Measurements from ENCODE around the gene CMTM6. TPM values are rescaled to one million over a fixed set of nuclear protein-coding genes. Genes with fewer than 3 reads are reported as not detected.

The CMTM6 gene, protein sequence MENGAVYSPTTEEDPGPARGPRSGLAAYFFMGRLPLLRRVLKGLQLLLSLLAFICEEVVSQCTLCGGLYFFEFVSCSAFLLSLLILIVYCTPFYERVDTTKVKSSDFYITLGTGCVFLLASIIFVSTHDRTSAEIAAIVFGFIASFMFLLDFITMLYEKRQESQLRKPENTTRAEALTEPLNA
- total RNA-seq (2011; cell fraction: chromatin; rRNA removed; ENCODE audit: low replicate concordance), result 12.5 and 35.1 TPM in 2 replicates
- 11.8 and 13.0 TPM in 2 replicates for total RNA-seq (2011; cell fraction: nucleolus; rRNA removed)
- 29.2 and 59.8 TPM in 2 replicates for total RNA-seq (2011; cell fraction: nucleoplasm; rRNA removed)
- total RNA-seq (2014; rRNA removed) (13.1 and 14.9 TPM in 2 replicates), total RNA-seq (2014; rRNA removed; fragmentation: Illumina TruSeq; extraction: Trizol) (30.2 and 36.6 TPM in 2 replicates), total RNA-seq (2015; rRNA removed; fragmentation: Illumina TruSeq; extraction: Trizol) (35.5 and 39.7 TPM in 2 replicates), total RNA-seq (2021) (19.5 TPM in 2 replicates), polyA plus RNA-seq (2011; rRNA removed) (19.0 and 27.8 TPM in 2 replicates), polyA plus RNA-seq (2014; fragmentation: Illumina TruSeq; extraction: Trizol) (18.9 and 21.3 TPM in 2 replicates), polyA plus RNA-seq (2014; fragmentation: Nextera tagmentation; extraction: Ambion mirVana) (1 to 10 TPM; 8.9 to 9.2 TPM), polyA plus RNA-seq (2014; rRNA removed) (19.5 and 21.8 TPM in 2 replicates), polyA minus RNA-seq (2011; rRNA and poly(A)+ RNA removed) (20.5 and 22.6 TPM in 2 replicates), Bru-seq, nascent RNA (percentile 87 among the genes with signal in this experiment), BruChase-seq, experiment 1, labeled RNA remaining after a 2-hour chase (percentile 87 among the genes with signal in this experiment), BruChase-seq, experiment 2, labeled RNA remaining after a 6-hour chase (percentile 88 among the genes with signal in this experiment)
- 5.3 and 11.6 TPM in 2 replicates for polyA plus RNA-seq (2011; cell fraction: cytosol; rRNA removed)
- polyA plus RNA-seq (2011; cell fraction: nucleus; rRNA removed), result 5.5 and 9.9 TPM in 2 replicates
- 18.1 and 19.3 TPM in 2 replicates for polyA plus RNA-seq (2012)
- 5.8 and 9.8 TPM in 2 replicates for polyA minus RNA-seq (2011; cell fraction: cytosol; rRNA and poly(A)+ RNA removed)
- polyA minus RNA-seq (2011; cell fraction: nucleus; rRNA and poly(A)+ RNA removed), result 4.2 and 7.9 TPM in 2 replicates
- long read RNA-seq, experiment 1, transcript CMTM6-201 (4 exons, 3,863 nt), result major isoform, 123 of 178 reads
- long read RNA-seq, experiment 1, partial matches to known transcripts, result 1 of 178 reads
- long read RNA-seq, experiment 1, other reads (novel, unspliced or antisense), result 53 of 178 reads
- long read RNA-seq, experiment 2, partial matches to known transcripts, result 0 of 14 reads
- long read RNA-seq, experiment 2, other reads (novel, unspliced or antisense), result 12 of 14 reads
- long read RNA-seq, experiment 3, transcript CMTM6-201 (4 exons, 3,863 nt), result major isoform, 47 of 53 reads
- long read RNA-seq, experiment 3, partial matches to known transcripts, result 0 of 53 reads
- long read RNA-seq, experiment 3, other reads (novel, unspliced or antisense), result 5 of 53 reads

- in situ Hi-C loops (cut with MboI) (no loop called here), intact Hi-C loops (cut with micrococcal nuclease) (loop anchor here (1.0 kb wide), 1 partner anchor 68 kb away; the partner anchor contains the start of gene DYNC1LI1)
- Histone ChIP-seq H2AFZ (ENCODE audit: low read depth, low read length) (peak within 1 kb of the TSS; percentile 99), H4K20me1 (replicated peaks; ENCODE audit: control insufficient read depth, insufficient read depth, low read length) (peaks cover 6% of the 10 kb centered on the region), H3K4me2 (ENCODE audit: insufficient read depth, low read length) (peak within 1 kb of the TSS; percentile 93), H3K9me3 (replicated peaks; ENCODE audit: control insufficient read depth, insufficient read depth, low read depth, low read length) (no peaks in the 10 kb centered on the region), H3K36me3 (ENCODE audit: control insufficient read depth, insufficient read depth, low read length) (no peaks in the 10 kb centered on the region; the same call in 1 of the 3 replicates), H3K4me3 (peak within 1 kb of the TSS; percentile 94), H3K27me3 (ENCODE audit: control insufficient read depth in 2 of 2, insufficient read depth in 2 of 2, low read length in 2 of 2) (no peaks in the 10 kb centered on the region), H3K4me1 (replicated peaks in 1 of 2; ENCODE audit: control insufficient read depth in 2 of 2, insufficient read depth in 2 of 2, low read length in 2 of 2) (peaks cover 13 to 22% of the 10 kb centered on the region in 2 experiments; a peak in 4 of 5 replicates), H3K27ac (ENCODE audit: extremely low read depth, low read depth, low read length) (peak within 1 kb of the TSS; percentile 86), H3K79me2 (ENCODE audit: control insufficient read depth, insufficient read depth, low read length) (peaks cover 43% of the 10 kb centered on the region), H3K9ac (ENCODE audit: insufficient read depth in 1 of 2, low read depth in 2 of 2, low read length in 2 of 2) (peak within 1 kb of the TSS; percentile 83 to 93), H3K9me1 (ENCODE audit: control insufficient read depth, insufficient read depth, low read length) (no peaks in the 10 kb centered on the region)
- CTCF ChIA-PET (ENCODE audit: low intra/inter-chr PET ratio), result no interaction called here
- peak; percentile 90 for ATAC-seq
- peak; percentile 90 to 97 (median 97) for DNase-seq (ENCODE audit: extremely low read depth in 1 of 4, low spot score in 3 of 4)
- no TSS peak for BruUV-seq (replicated peaks)
- FAIRE-seq, result peak; percentile 93
- WGBS (ENCODE audit: insufficient coverage, low coverage, missing lambda C conversion rate), result 1% methylated on average over 41 of the region's 61 CpGs
- POLR2A ChIA-PET, result interaction anchor here (0.6 to 0.7 kb wide), 2 partner anchors 22 to 130 kb away, joined by 4 to 5 read pairs; no protein-coding TSS in a partner anchor
- TF ChIP-seq POLR2AphosphoS5 (IDR thresholded peaks at IDR 0.05; ENCODE audit: control insufficient read depth, insufficient read depth, low read depth, low read length) (peak; percentile 83), EGR1 (conservative IDR thresholded peaks at IDR 0.05) (peak; percentile 52; the same call in 1 of the 2 replicates), TEAD1 (CRISPR knock-in tag; IDR thresholded peaks at IDR 0.05) (0 out of 4 replicates have a peak, but pooled peaks of 1 of the 2 experiments have one; percentile 54), REST (IDR thresholded peaks at IDR 0.05; ENCODE audit: borderline replicate concordance) (no peak; the same call in 1 of the 2 replicates), REST (CRISPR knock-in tag; IDR thresholded peaks at IDR 0.05; ENCODE audit: low read depth) (peak; percentile 44; the same call in 1 of the 2 replicates), NFATC3 (IDR thresholded peaks at IDR 0.05) (0 out of 2 replicates have a peak, but pooled peaks have one; percentile 15)
Measured at GRCh38 chr3:32502118-32502945, at the start of gene CMTM6. Gene CMTM6 (minus strand): TSS chr3:32502852. CDS start chr3:32502745, 107 bp downstream.

Measured in K562 (cell line).